PC-9 (cell line): ENCODE data around the gene GNG13. TPM values are rescaled to one million over a fixed set of nuclear protein-coding genes. Genes with fewer than 3 reads are reported as not detected.

Experiments used
- BruUV-seq: library from RNA; stranded (reverse); fragments of 400-500 nt; replicated peaks from 2 replicates; lab custom pipeline; 2021; lab: Mats Ljungman, UMichigan
- CTCF ChIA-PET: fragments of 300-600 bp; sonication (Branson Sonifier 250); formaldehyde crosslinking; loops from one replicate; lab custom pipeline; 2022; ENCODE audit warnings: antibody characterized with exemption; lab: Charles Lee
- POLR2A ChIA-PET: fragments of 300-600 bp; sonication (Branson Sonifier 250); formaldehyde crosslinking; loops from one replicate; lab custom pipeline; 2022; ENCODE audit warnings: antibody characterized with exemption; ENCODE audit not compliant: unreplicated experiment; lab: Charles Lee
- DNase-seq, 2 experiments: peaks; one replicate each; pipeline versions ENCODE4 v3.0.0 to v3.0.0-alpha.2; 2015 to 2022; ENCODE audit warnings: mixed read lengths in 1 of 2
- H2AFZ ChIP-seq: fragments of 200-600 bp; sonication (generic); 2 replicates; pipeline ENCODE4 v1.8.1; 2017; ENCODE audit warnings: antibody characterized with exemption
- H3F3A ChIP-seq: fragments of 200-600 bp; sonication (generic); 2 replicates; pipeline ENCODE4 v1.8.1; 2017; ENCODE audit warnings: antibody characterized with exemption, mild to moderate bottlenecking, low read depth; ENCODE audit not compliant: insufficient read depth
- H3K27ac ChIP-seq: fragments of 200-600 bp; sonication (generic); 2 replicates; pipeline ENCODE4 v1.6.1; 2016; ENCODE audit warnings: mixed run types
- H3K27me3 ChIP-seq: fragments of 200-600 bp; sonication (generic); 2 replicates; pipeline ENCODE4 v1.6.1; 2016; ENCODE audit warnings: low read depth, mixed run types; ENCODE audit not compliant: insufficient read depth
- H3K36me3 ChIP-seq: fragments of 200-600 bp; sonication (generic); 2 replicates; pipeline ENCODE4 v1.6.1; 2016; ENCODE audit warnings: low read depth, mixed run types
- H3K4me1 ChIP-seq: fragments of 200-600 bp; sonication (generic); replicated peaks from 2 replicates; pipeline ENCODE4 v1.6.1; 2016; ENCODE audit warnings: mixed run types; ENCODE audit not compliant: insufficient read depth
- H3K4me2 ChIP-seq: fragments of 200-600 bp; sonication (generic); 2 replicates; pipeline ENCODE4 v1.6.1; 2017; ENCODE audit warnings: mixed run types
- H3K4me3 ChIP-seq: fragments of 200-600 bp; sonication (generic); 2 replicates; pipeline ENCODE4 v1.6.1; 2016; ENCODE audit warnings: mixed run types
- H3K79me2 ChIP-seq: fragments of 200-600 bp; sonication (generic); 2 replicates; pipeline ENCODE4 v1.6.1; 2017; ENCODE audit warnings: low read depth, mixed run types
- H3K9me2 ChIP-seq: fragments of 200-600 bp; sonication (generic); 2 replicates; pipeline ENCODE4 v1.8.1; 2017; ENCODE audit warnings: mild to moderate bottlenecking; ENCODE audit not compliant: insufficient read depth
- H3K9me3 ChIP-seq: fragments of 200-600 bp; sonication (generic); 2 replicates; pipeline ENCODE4 v1.8.1; 2016; ENCODE audit warnings: low read depth; ENCODE audit not compliant: insufficient read depth
- H4K20me1 ChIP-seq: fragments of 200-600 bp; sonication (generic); 2 replicates; pipeline ENCODE4 v1.8.1; 2017; ENCODE audit not compliant: insufficient read depth
- EZH2 ChIP-seq: fragments of 200-600 bp; sonication (generic); IDR thresholded peaks from 2 replicates; pipeline ENCODE4 v1.8.0; 2017; ENCODE audit warnings: antibody characterized with exemption, low read depth
- intact Hi-C: fragments of 100-400 bp; cut with micrococcal nuclease; formaldehyde crosslinking; loops from one replicate; pipeline ENCODE4 v1.10.0; 2022; ENCODE audit not compliant: unreplicated experiment
- total RNA-seq: library from RNA; stranded (reverse); gene quantifications from 2 replicates; pipeline ENCODE4 v1.2.3, GENCODE V29; 2021
- TF ChIP-seq, protein P1 (sequence below): fragments of 200-600 bp; sonication (generic); conservative IDR thresholded peaks from 2 replicates; pipeline ENCODE4 v1.6.1; 2017; ENCODE audit warnings: mixed run types, antibody characterized with exemption, mild to moderate bottlenecking, moderate library complexity

The GNG13 gene
- total RNA-seq, 1 experiment from 2014 or later: not detected

DNA sequence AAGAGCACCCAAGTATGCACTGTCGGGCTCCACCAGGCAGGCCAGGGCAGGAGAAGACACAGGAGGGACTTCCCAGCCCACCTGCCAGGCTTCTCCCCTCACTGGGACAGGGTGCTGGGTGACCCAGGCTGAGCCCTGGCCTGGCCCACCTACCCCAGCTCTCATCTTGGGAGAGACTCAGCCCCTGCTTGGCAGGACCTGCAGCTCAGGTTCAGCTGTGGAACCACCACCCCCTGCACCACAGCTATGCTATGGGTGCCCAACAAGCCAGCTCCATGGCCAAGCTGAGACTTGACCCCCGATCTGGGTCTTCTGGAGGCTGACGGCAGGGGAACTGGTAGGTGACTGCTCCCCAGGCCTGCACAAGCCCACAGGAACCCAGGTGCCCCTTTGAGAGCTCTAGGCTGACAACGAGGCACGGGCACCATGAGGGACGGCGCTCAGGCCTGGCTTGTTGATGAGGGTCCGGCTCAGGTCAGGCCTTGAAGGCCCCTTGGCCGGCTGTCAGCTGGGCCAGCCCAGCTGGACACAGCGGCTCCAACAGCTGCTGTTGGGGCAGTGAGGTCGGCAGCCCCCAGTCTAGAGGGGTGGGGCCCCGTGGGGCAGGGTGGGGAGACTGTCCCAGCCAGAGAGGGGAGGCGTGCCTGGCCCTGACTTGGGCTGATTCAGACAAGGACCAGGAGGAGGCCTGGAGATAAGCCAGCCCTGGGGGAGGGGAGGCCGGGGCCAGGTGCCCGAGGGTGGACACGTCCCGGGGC lies 17.0 kb downstream of the GNG13 start:
- Histone ChIP-seq H3K4me2 (no peak overlapping the region), H2AFZ (no peak overlapping the region), H3F3A (peaks cover 10% of the 10 kb centered on the region; the same call in 1 of the 2 replicates), H3K79me2 (peaks cover 17% of the 10 kb centered on the region), H3K9me3 (no peaks in the 10 kb centered on the region), H4K20me1 (peaks cover 13% of the 10 kb centered on the region; the same call in 1 of the 2 replicates), H3K9me2 (no peaks in the 10 kb centered on the region), H3K27me3 (peaks cover 34% of the 10 kb centered on the region), H3K4me1 (peaks cover 8% of the 10 kb centered on the region; the same call in 1 of the 2 replicates), H3K4me3 (no peak overlapping the region), H3K36me3 (no peaks in the 10 kb centered on the region; the same call in 1 of the 2 replicates), H3K27ac (no peak overlapping the region)
- intact Hi-C loops: loop anchor here (2.0 kb wide), 1 partner anchor 63 kb away; the partner anchor contains the start of gene ANTKMT
- CTCF ChIA-PET: interaction anchor here (0.6 to 0.8 kb wide), 3 partner anchors 12 to 63 kb away, joined by 3 to 11 read pairs (median 4); no protein-coding TSS in a partner anchor
- no TSS peak for BruUV-seq
- POLR2A ChIA-PET: interaction anchor here (0.5 to 1.0 kb wide), 7 partner anchors 22 to 102 kb away, joined by 3 to 9 read pairs (median 4); partner anchors contain the start of genes CCDC78 and MSLN
- TF ChIP-seq EZH2: no peak
- TF ChIP-seq, protein P1, sequence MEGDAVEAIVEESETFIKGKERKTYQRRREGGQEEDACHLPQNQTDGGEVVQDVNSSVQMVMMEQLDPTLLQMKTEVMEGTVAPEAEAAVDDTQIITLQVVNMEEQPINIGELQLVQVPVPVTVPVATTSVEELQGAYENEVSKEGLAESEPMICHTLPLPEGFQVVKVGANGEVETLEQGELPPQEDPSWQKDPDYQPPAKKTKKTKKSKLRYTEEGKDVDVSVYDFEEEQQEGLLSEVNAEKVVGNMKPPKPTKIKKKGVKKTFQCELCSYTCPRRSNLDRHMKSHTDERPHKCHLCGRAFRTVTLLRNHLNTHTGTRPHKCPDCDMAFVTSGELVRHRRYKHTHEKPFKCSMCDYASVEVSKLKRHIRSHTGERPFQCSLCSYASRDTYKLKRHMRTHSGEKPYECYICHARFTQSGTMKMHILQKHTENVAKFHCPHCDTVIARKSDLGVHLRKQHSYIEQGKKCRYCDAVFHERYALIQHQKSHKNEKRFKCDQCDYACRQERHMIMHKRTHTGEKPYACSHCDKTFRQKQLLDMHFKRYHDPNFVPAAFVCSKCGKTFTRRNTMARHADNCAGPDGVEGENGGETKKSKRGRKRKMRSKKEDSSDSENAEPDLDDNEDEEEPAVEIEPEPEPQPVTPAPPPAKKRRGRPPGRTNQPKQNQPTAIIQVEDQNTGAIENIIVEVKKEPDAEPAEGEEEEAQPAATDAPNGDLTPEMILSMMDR: no peak
- DNase-seq: no peak

DNA sequence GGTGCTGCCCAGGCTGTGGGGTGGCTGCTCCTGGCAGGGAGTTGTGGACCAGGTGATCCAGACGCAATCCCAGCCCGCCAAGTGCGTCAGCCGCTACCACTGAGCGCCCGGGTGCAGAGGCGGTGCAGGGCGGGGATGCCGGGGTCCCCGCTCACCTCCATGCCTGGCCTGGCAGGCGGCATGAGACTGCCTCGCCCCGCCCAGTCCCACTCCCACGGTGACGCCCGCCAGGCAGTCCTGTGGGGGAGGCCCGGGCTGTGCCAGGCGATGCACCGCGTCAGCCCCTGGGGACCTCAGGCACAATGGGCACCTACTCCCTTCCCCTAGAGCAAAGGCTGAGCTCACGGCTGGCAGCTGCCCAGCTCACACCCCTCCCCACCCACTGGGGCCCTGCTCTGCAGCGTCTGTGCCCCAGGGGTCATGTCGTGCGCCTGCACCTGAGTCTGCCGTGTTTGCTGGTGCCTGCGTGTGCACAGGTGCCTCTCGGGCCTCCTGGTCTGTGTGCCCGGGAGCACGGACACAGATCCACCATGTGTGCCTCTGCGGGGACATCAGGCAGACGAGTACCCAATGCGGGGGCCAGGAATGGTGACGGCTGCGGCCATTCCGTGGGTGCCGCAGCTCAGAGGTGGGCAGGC lies 17.6 kb downstream of the GNG13 start:
- TF ChIP-seq EZH2: no peak
- TF ChIP-seq, protein P1: no peak
- Histone ChIP-seq H3K4me2 (no peak overlapping the region), H3K27me3 (peaks cover 34% of the 10 kb centered on the region), H3K27ac (no peak overlapping the region), H3K4me1 (peaks cover 8% of the 10 kb centered on the region; the same call in 1 of the 2 replicates), H3K9me2 (no peaks in the 10 kb centered on the region), H3K9me3 (no peaks in the 10 kb centered on the region), H3K79me2 (peaks cover 16% of the 10 kb centered on the region), H3F3A (peaks cover 13% of the 10 kb centered on the region; the same call in 1 of the 2 replicates), H3K4me3 (no peak overlapping the region), H2AFZ (no peak overlapping the region), H4K20me1 (peaks cover 13% of the 10 kb centered on the region; the same call in 1 of the 2 replicates), H3K36me3 (no peaks in the 10 kb centered on the region; the same call in 1 of the 2 replicates)
- CTCF ChIA-PET: interaction anchor here (0.6 to 0.8 kb wide), 2 partner anchors 13 to 41 kb away, joined by 3 to 4 read pairs; no protein-coding TSS in a partner anchor
- BruUV-seq: no TSS peak
- POLR2A ChIA-PET: interaction anchor here (0.5 to 1.0 kb wide), 7 partner anchors 22 to 63 kb away, joined by 3 to 9 read pairs (median 3); partner anchors contain the start of genes CCDC78 and MSLN
- intact Hi-C loops: no loop called here
- peak in 1 of 2 experiments; percentile 72 for DNase-seq

DNA sequence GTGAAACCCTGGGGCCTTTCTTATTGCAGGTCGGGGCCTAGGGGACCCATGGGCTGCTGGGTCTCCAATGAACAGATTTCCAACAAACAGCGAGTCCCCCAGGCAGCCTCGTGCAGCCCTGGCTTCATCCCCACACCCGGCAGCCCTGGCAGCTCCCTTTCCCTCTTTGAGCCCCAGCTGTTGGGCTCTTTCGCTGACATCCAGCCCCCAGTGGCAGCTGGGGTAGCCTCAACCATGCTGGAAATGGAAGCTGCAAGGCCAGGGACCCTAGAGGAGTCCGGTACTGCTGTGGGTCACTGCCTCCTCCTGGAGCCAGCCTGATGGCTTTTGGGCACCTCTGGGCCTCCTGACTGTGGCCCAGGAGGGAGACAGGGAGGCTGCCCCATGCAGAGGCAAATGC lies 18.3 kb downstream of the GNG13 start:
- no peak for DNase-seq
- CTCF ChIA-PET: no interaction called here
- TF ChIP-seq, protein P1: no peak
- no peak for TF ChIP-seq EZH2
- no peak overlapping the region for H3K4me2 ChIP-seq
- peaks cover 9% of the 10 kb centered on the region for H3K79me2 ChIP-seq
- peaks cover 7% of the 10 kb centered on the region; the same call in 1 of the 2 replicates for H3K4me1 ChIP-seq
- H3K27me3 ChIP-seq: peaks cover 34% of the 10 kb centered on the region
- no peak overlapping the region for H3K4me3 ChIP-seq
- no peaks in the 10 kb centered on the region; the same call in 1 of the 2 replicates for H3K36me3 ChIP-seq
- peaks cover 13% of the 10 kb centered on the region; the same call in 1 of the 2 replicates for H4K20me1 ChIP-seq
- intact Hi-C loops: no loop called here
- no TSS peak for BruUV-seq
- H3K9me3 ChIP-seq: no peaks in the 10 kb centered on the region
- no peak overlapping the region for H2AFZ ChIP-seq
- H3K27ac ChIP-seq: no peak overlapping the region
- POLR2A ChIA-PET: interaction anchor here (0.7 to 1.0 kb wide), 3 partner anchors 21 to 62 kb away, joined by 3 to 9 read pairs (median 8); partner anchors contain the start of gene MSLN
- H3F3A ChIP-seq: peaks cover 16% of the 10 kb centered on the region; the same call in 1 of the 2 replicates
- H3K9me2 ChIP-seq: no peaks in the 10 kb centered on the region
